Measurements from ENCODE around the gene SV2C.
"Not testable (repeated sequence)": the region's sequence is repeated elsewhere in the genome, so short reads cannot be mapped to it uniquely, and the experiment has no call there.

The SV2C gene

GRCh38 chr5:76209297-76209696 lies 126.1 kb downstream of the SV2C start:
- no peak for DNase-seq

- no peak for DNase-seq
Observed at GRCh38 chr5:76210946-76211345, 127.8 kb downstream of the SV2C start.

GRCh38 chr5:76213858-76214257 lies 130.7 kb downstream of the SV2C start:
- DNase-seq, result no peak

- DNase-seq, result no peak
Observed at GRCh38 chr5:76216748-76217147, 133.6 kb downstream of the SV2C start.

- no peak for DNase-seq
Observed at GRCh38 chr5:76219636-76220035, 136.5 kb downstream of the SV2C start.

GRCh38 chr5:76221311-76221710 lies 138.1 kb downstream of the SV2C start:
- DNase-seq, result no peak

- no peak for DNase-seq
Observed at GRCh38 chr5:76222318-76222717, 139.1 kb downstream of the SV2C start.

GRCh38 chr5:76223696-76224095 lies 140.5 kb downstream of the SV2C start:
- no peak for DNase-seq

GRCh38 chr5:76224898-76225297 lies 141.7 kb downstream of the SV2C start:
- no peak for DNase-seq

- no peak for DNase-seq
Observed at GRCh38 chr5:76225336-76225735, 142.2 kb downstream of the SV2C start.

GRCh38 chr5:76229900-76230299 lies 146.7 kb downstream of the SV2C start:
- no peak for DNase-seq

- no peak for DNase-seq
Observed at GRCh38 chr5:76230711-76231285, 147.6 kb downstream of the SV2C start.

GRCh38 chr5:76234665-76235064 lies 151.5 kb downstream of the SV2C start:
- DNase-seq, result no peak

GRCh38 chr5:76236684-76237083 lies 153.5 kb downstream of the SV2C start:
- no peak for DNase-seq

- no peak for DNase-seq
Observed at GRCh38 chr5:76240336-76240735, 157.2 kb downstream of the SV2C start.

- not testable (repeated sequence) for DNase-seq
Observed at GRCh38 chr5:76242155-76242554, 159.0 kb downstream of the SV2C start.

- DNase-seq, result no peak
Observed at GRCh38 chr5:76245590-76245989, 162.4 kb downstream of the SV2C start.

- no peak for DNase-seq
Observed at GRCh38 chr5:76249621-76250020, 166.4 kb downstream of the SV2C start.

GRCh38 chr5:76250463-76250862 lies 167.3 kb downstream of the SV2C start:
- no peak for DNase-seq

- DNase-seq, result no peak
Observed at GRCh38 chr5:76251656-76252055, 168.5 kb downstream of the SV2C start.

- DNase-seq, result no peak
Observed at GRCh38 chr5:76252437-76252836, 169.3 kb downstream of the SV2C start.

- peak; percentile 59 for DNase-seq
Observed at GRCh38 chr5:76256116-76256889, 173.1 kb downstream of the SV2C start.

- no peak for DNase-seq
Observed at GRCh38 chr5:76257225-76257833, 174.1 kb downstream of the SV2C start.

GRCh38 chr5:76257897-76258296 lies 174.7 kb downstream of the SV2C start:
- no peak for DNase-seq

Data from COR-L47 (cell line).